MM.1S (cell line): ENCODE measurements around the gene SS18L1.

ENCODE experiments used
- EZH2 ChIP-seq: fragments of 300-600 bp; sonication (generic); optimal IDR thresholded peaks from 2 replicates; pipeline ENCODE3; 2017; ENCODE audit warnings: low read depth, mild to moderate bottlenecking, antibody characterized with exemption, low read length, mixed read lengths
- EZH2phosphoT487 ChIP-seq: fragments of 300-600 bp; sonication (generic); IDR thresholded peaks from 2 replicates; pipeline ENCODE4 v1.6.1; 2018; ENCODE audit warnings: antibody characterized with exemption, low read length
- TF ChIP-seq, protein P1 (sequence below): fragments of 300-600 bp; sonication (generic); IDR thresholded peaks from 2 replicates; pipeline ENCODE4 v1.5.1; 2016; ENCODE audit warnings: antibody characterized with exemption, low read length, mixed read lengths

DNA sequence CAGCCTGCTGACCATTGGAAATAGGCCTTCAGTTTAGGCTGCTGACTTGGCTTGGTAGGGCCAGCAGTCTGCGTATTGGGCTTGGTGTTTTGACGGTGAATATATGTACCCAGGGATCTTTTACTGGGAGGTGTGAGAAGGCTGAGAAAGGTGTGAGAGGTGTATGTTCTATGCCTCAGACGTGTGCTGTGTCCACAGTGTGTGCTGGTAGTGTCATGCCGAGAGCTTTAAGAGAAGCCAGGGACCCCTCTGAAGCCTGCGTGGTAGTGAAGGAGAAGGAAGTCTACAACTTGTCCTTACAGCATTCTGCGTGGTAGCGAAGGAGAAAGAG, 2.1 kb downstream of the SS18L1 start:
- TF ChIP-seq, protein P1, sequence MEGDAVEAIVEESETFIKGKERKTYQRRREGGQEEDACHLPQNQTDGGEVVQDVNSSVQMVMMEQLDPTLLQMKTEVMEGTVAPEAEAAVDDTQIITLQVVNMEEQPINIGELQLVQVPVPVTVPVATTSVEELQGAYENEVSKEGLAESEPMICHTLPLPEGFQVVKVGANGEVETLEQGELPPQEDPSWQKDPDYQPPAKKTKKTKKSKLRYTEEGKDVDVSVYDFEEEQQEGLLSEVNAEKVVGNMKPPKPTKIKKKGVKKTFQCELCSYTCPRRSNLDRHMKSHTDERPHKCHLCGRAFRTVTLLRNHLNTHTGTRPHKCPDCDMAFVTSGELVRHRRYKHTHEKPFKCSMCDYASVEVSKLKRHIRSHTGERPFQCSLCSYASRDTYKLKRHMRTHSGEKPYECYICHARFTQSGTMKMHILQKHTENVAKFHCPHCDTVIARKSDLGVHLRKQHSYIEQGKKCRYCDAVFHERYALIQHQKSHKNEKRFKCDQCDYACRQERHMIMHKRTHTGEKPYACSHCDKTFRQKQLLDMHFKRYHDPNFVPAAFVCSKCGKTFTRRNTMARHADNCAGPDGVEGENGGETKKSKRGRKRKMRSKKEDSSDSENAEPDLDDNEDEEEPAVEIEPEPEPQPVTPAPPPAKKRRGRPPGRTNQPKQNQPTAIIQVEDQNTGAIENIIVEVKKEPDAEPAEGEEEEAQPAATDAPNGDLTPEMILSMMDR: no peak
- TF ChIP-seq EZH2phosphoT487: no peak
- no peak for TF ChIP-seq EZH2
